HG02981 (cell line): ENCODE data around the gene POLK.
"Not testable (repeated sequence)": the region's sequence is repeated elsewhere in the genome, so short reads cannot be mapped to it uniquely, and the experiment has no call there.

Source experiments
- ATAC-seq: cut with Tn5 transposase; IDR thresholded peaks from one replicate; pipeline ENCODE4 v1.9.1; 2021; ENCODE audit warnings: mild to moderate bottlenecking, moderate library complexity; ENCODE audit not compliant: unreplicated experiment

POLK gene

DNA sequence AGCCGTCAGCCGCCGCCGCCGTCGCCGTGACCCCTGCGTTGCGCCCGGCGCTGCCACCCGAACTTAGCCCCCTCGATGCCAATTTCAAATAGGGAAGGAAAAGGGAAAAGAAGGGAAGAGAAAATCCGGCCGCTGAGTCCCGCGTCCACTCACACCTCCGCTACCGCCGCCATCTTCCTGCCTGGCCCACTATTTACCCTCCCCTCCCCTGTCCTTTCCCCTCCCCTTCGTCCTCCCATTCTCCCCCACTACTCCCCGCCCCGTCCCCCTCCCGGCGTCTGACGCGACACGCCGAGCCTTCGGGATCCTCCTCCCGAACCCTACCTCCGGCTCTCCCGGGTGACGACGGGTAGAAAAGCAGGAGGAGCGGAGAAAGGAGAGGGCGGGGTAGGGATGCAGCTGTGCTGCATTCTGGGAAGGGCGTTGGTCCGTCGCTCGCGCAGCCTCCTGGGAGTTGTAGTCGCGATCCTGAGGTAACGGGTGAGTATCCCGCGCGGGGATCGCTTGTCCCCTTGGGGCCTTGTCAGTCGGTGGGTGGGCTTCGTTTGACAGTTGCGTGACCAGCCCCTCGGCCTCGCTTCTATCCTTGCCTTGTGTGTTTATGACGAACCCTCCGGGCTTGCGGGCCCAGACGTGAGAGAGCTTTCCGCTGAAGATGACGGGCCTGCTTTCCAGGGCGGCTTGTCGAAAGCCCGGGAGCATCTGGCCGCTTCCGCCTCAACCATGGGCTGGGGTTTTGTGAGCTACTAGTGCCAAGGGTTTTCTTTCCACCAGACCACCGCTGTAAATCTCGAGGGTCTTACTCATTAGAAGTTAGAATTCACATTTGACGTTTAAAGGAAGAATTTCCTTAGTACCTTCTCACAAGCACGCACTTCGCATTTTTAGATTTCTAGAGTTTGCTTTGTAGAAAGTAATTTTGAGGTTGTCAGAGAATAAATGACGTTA lies at the start of gene POLK, which contains the start of gene CERT1:
Gene POLK (plus strand): TSS at position 457 of the 948 bp plus-strand sequence.
Gene CERT1 (minus strand): TSS at position 195 of the 948 bp plus-strand sequence. CDS start 422 bp downstream, outside the sequence.
- ATAC-seq = peak; percentile 86

DNA sequence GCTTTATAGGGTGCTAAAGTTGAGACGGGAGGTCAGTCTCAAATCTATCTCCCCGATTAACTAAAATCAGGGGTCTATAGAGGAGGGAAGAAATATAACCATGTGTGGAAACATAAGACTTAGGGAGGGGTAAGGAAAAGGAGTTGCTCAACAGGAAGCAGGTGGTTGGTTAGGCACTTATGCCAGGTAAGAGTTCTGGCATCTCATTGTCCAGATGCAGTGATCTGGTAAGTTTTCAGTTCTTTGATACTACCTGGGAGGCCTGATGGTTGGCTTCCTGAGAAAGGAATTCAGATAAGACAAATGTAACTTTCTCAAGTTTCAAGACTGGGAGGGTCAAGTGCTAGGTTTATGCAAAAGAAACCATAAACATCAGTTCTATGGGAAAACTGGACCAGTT lies 48.0 kb upstream of the POLK start:
- no peak for ATAC-seq

DNA sequence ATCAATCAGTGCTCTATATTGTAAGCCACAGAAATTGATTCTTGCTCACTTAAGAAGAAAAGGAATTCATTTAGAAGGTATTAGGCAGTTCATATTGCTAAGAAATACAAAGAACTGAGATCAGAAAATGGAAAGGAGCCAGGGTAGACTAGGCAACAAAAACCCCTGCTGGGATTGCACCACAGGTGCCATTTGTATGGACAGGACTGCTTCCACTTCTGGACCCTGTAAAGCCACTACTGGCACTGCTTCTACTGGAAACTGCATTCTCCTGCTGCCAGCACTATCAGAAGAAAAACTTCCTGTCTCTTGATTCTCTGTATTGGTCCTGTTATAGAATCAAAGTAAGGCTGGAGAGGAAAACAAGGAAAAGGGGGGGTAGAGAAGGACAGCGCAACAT lies 46.2 kb upstream of the POLK start:
- ATAC-seq = no peak

DNA sequence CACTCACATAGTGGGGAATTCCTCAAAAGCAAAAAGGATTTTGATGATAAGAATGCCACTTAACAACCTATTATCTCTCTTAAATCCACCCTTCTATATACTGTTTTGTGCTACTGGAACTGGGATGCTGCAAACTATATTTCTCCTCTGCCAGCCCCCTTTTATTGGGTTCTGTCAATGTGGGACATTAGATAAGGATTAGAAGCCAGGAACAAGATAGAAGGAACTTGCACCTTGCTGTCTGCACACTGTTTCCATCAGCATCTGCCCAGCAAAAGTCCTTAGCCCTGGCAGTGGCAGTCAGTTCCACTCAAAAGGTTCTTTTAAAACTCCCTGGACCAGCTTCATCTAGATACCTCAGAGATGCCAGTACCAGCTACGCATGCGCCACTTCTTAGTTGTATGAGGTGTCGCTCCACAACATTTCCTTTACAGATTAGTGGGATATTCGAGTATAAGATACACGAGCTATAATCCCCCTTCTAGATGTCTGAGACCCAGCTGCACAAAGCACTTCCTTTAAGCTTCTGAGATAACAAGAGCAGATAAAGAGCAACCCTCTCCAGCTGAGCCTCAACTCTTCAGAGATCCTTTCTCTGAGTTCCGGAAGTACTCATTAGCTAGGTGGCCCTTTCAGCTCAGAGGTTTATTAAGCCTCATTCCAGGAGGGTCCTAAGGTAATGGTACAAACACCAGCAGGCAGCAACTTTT lies 45.5 kb upstream of the POLK start:
- ATAC-seq = no peak

DNA sequence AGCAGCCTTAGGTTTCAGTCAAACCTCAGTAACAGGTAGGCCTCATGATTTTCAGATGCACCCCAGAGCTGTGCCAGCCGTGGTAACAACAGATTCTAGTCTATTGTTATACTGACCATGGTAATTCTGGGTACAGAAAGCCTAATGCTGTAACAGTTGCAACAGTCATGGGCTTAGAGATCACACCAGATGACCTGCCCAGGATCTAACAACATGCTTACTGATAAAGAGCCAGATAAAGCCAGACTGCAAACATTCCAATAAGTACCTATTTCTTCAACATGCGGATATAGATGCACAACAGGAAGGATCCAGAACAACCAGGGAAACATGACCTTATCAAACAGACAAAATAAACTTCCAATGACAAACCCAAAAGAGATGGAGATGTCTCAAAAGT lies 43.1 kb upstream of the POLK start:
- ATAC-seq = no peak

DNA sequence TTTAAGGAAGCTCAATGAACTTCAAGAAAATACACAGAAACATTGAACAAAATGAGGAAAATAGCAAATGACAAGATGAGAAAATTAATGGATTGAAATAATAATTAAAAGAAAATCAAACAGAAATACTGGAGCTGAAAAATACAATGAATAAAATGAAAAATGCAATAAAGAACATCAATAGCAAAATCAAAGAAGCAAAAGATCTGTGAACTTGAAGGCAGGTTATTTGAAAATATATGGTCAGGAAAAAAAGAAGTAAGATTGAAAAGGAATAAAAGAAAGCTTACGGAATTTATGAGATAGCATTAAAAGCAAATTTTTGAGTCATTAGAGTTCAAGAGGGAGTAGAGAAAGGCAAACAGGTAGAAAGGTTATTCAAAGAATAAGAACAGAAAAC lies 42.7 kb upstream of the POLK start:
- no peak for ATAC-seq

DNA sequence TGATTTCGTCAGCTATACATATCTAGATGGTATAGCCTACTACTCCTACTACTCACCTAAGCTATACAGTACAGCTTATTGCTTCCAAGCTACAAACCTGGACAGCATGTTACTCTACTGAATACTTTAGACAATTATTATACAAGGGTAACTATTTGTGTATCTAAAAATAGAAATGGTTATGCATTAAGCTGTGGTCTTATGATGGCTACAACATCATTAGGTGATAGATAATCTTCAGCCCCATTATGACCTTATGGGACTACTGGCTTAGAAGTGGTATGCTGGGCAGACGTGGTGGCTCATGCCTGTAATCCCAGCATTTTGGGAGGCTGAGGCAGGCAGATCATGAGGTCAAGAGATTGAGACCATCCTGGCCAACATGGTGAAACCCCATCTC lies 40.5 kb upstream of the POLK start:
- no peak for ATAC-seq

DNA sequence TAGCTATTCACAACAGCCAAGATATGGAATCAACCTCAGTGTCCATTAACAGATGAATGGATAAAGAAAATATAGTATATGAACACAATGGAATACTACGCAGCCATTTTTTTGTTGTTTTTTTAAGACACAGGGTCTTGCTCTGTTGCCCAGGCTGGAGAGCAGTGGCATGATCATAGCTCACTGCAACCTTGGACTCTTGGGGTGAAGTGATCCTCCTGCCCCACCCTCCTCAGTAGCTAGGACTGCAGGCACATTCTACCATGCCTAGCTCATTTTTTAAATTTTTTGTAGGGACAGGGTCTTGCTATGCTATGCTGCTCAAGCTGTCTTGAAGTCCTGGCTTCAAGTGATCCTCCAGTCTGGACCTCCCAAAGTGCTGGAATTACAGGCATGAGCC lies 38.7 kb upstream of the POLK start:
- ATAC-seq = no peak

DNA sequence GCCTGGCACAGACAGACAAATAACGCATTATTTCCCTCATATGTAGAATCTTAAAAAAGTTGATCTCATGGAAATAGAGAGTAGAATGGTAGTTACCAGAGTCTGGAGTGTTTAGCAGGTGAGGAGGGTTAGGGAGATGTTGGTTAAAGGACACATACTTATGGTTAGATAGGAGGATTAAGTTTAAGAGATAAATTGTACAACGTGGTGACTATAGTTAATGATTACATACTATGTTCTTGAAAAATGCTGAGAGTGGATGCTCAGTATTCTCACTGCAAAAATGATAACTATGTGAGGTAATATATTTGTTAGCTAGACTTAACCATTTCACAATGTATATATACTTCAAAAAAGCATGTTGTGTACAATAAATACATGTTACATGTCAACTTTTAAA lies 38.2 kb upstream of the POLK start:
- no peak for ATAC-seq

DNA sequence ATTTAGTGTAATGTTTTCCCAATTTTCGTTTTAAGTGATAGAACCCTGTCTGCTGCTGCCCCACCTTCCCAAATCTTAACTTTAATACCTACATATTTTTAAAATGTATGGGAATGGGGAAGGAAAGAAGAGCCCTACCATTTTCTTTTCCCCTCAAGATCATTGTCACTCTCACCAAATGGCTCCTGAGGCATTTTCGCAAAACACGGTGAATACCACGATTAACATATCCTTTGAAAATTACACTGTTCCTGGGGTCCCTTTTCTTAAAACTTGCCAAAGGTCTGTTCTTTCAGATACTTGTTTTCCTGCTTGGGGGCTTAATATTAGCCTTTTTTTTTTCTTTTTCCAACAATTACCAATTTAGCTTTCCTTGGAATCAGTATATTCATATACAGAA lies 36.3 kb upstream of the POLK start:
- ATAC-seq = no peak

DNA sequence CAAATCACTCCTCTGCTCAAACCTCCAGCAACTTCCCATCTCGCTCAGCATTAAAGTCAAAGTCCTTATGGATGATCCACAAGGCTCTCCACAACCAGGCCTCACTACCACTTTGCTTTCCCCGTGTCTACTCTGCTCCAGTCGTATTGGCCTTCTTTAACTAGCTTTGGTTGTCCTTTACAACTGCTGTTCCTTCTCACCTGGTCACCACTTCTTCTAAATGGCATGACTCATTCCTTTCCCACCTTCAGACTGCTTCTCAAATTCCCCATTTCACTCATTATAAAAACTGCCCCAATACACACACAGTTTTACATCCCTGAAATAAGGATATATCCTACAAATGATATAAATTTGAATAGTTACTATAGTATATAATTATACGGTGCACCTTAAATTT lies 30.7 kb upstream of the POLK start:
- no peak for ATAC-seq

DNA sequence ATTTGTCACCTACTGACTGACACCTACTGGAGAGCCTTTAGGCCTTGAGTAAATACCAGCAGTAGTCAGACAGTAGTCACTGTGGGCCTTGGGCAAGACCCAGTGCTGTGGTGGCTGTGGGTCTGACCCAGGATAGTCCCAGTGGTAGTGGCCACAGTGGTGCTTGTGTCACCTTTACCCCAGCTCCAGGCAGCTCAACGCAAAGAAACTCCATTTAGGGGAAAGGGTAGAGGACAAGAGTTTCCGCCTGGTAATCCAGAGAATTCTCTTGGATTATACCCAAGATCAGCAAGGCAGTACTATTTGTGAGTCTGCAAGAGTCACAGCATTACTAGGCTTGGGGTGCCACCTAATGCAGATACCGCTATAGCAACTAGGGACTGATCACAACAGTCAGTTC lies 29.2 kb upstream of the POLK start:
- ATAC-seq = no peak

DNA sequence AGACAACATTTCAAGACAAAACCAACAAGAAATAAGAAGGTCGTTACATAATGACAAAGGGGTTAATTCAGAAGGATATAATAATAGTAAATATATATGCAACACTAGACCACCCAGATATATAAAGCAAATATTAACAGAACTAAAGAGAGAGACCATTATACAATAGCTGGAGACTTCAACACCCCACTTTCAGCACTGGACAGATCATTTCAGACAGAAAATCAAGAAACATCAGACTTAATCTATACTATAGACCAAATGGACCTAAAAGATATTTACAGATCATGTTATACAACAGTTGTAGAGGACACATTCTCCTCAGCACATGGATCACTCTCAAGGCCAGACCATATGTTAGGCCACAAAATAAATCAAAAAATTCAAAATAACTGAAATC lies 27.1 kb upstream of the POLK start:
- ATAC-seq = no peak

DNA sequence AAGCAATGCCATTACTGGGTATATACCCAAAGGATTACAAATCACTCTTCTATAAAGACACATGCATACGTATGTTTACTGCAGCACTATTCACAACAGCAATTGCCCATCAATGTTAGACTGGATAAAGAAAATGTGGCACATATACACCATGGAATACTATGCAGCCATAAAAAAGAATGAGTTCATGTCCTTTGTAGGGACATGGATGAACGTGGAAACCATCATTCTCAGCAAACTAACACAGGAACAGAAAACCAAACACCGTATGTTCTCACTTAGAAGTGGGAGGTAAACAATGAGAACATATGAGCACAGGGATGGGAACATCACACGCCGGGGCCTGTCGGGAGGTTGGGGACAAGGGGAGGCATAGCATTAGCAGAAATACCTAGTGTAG lies 21.8 kb upstream of the POLK start:
- ATAC-seq = not testable (repeated sequence)

DNA sequence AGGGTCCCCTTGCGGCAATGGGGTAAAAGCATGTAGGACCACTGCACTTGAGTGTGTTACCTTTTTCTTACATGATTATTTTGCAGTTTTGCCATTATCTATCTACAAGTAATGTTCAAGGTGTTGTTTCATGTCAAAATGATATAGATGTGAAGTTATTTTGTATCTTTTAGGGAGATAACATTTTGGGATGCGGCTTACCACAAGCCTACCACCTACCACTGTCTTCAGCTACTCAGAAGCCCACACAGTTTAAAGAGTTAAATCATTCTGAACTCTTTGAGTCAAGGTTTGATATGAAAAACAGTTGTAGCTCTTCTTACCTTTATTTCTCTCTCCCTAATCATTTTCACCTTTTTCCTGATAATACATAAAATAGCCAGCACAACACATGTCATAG lies 20.1 kb upstream of the POLK start:
- no peak for ATAC-seq

DNA sequence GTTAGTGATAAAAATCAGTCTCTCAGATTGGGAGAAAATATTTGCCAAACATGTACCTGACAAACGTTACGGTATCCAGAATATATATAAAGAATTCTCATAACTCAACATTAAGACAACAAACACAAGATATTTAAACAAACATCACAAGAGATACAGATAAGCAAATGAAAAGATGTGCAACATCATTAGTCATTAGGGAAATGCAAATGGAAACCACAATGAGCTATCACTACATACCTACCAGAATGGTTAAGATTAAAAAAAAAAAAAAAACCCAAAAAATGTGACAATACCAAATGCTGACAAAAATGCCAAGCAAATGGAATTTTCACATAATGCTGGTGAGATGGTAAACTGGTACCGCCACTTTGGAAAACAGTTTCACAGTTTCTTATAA lies 15.7 kb upstream of the POLK start:
- no peak for ATAC-seq

DNA sequence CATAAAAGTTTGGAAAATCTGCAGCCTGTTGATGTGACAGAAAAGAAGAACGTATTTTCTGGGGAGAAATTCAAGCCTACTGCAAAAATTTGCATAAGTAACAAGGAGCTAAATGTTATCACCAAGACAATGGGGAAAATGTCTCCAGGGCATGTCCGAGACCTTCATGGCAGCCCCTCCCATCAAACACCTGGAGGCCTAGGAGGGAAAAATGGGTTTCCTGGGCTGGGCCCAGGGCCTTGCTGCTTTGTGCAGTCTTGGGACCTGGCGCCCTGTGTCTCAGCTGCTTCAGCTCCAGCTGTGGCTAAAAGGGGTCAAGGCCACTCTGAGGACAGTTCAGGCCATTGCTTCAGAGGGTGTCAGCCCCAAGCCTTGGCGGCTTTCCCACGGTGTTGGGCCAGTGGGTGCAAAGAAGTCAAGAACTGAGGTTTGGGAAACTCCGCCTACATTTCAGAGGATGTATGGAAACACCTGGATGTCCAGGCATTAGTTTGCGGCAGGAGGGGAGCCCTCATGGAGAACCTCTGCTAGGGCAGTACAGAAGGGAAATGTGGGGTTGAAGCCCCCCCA lies 13.4 kb upstream of the POLK start:
- no peak for ATAC-seq

DNA sequence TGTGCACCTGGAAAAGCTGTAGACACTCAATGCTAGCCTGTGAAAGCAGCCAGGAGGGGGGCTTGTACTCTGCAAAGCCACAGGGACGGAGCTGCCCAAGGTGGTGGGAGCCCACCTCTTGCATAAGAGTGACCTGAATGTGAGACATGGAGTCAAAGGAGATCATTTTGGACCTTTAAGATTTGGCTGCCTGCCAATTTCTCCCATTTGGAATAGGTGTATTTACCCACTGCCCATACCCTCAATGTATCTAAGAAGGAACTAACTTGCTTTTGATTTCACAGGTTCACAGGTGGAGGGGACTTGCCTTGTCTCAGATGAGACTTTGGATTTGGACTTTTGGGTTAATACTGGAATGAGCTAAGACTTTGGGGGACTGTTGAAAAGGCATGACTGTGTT lies 12.8 kb upstream of the POLK start:
- not testable (repeated sequence) for ATAC-seq

DNA sequence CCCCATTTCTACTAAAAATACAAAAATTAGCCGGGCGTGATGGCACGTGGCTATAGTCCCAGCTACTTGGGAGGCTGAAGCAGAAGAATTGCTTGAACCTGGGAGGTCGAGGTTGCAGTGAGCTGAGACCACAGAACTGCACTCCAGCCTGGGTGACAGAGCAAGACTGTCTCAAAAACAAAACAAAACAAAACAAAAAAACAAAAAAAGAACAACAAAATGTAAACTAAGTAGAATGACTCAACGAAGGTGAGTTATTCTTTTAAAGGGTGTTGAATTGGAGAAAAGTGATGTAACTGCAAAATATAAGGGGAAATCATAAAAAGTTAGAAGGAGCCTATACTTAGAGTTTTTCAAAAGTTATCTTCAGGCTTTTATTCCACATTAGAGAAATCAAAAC lies 6.6 kb upstream of the POLK start:
- not testable (repeated sequence) for ATAC-seq

DNA sequence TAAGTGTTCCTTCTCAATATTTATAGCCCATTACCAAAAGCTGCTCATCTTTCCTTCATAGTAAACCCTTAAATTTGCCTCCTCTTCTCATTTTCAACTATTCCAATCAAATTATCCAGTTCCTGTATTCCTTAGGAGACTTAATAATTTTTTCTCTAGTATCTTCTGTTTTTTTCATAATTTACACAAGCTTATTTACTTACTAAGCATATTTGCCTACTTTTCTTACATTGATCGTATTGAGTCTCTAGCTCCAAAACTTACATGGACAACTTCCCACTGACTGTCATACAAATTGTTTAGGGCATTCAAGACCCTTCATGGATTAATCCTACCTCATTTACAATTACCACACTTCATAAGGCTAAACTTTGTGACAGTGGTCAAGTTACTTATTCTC lies 3.9 kb upstream of the POLK start:
- no peak for ATAC-seq

DNA sequence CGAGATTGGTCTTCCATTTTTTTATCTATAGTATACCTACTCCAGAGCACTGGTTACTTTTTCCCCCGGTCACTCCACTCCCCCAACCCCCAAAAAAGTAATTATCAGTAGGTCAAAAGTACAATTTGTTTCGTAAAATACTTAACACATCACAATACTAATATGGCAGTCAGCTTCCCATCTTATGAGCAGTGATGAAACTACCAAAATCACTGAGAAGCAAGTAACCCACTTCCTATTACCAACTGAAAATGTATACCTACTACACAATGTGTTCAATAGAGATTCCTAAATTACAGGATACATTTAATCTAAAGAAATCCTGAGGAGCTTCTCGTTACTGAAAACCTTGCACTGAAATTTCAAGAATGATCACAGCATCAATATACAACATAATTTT lies 2.1 kb upstream of the POLK start:
- no peak for ATAC-seq

DNA sequence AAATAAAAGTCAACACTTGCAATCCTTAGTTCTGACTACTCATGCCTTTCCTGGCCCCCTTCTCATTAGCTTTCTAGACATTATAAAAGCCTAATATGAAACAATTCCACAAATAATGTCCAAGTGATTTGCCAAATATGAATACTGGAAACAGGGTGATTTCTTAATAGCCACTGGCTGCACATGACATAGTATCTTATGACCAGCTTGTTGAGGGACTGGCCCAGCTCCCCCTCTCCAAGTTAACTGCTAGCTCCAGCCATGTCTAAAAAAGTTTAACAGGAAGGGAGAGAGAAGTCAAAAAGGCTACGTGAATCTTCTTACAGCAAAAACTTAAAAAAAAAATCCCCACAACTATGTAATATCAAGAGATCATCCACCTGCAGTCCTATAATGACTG lies 1.7 kb upstream of the POLK start:
- no peak for ATAC-seq
